HG03439 (cell line): ENCODE measurements around the gene NCKAP5.
"Not testable (repeated sequence)": the region's sequence is repeated elsewhere in the genome, so short reads cannot be mapped to it uniquely, and the experiment has no call there.

Experiments
- ATAC-seq: cut with Tn5 transposase; IDR thresholded peaks from one replicate; pipeline ENCODE4 v1.9.1; 2021; ENCODE audit warnings: mild to moderate bottlenecking, moderate library complexity; ENCODE audit not compliant: unreplicated experiment

Gene NCKAP5

DNA sequence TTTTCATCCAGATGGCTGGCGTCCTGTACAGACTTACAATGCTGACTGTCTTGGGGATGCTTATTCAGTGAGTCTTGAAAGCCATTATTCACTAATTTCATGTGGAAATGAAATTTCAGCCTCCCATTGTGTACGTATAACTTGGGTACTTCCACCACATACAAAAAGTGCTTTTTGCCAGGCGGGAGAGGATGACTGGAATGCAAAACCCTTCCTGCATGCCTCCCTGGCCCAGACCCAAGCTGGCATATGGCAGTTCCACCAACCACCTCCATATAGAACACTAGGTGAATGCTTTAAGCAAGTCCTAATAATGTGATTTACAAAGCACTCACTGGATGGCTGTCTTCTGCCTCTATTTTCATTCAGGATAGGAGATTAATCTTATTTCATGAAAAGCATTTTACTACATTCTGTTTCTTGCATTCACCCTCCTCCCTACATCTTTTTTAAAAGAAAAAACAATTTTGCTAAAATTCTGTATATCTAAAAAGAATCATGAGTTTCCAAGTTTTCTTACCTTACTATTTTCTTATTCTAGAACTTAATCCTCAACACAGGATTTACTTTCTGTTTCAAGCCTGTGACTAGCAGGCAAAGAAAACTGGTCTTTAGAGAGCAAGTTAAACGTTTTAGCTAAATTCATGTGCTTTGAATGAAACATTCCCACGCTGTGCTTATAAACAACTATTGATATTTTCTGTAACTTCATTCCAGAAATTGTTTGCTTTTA, 327.6 kb downstream of the NCKAP5 start:
- ATAC-seq: no peak

DNA sequence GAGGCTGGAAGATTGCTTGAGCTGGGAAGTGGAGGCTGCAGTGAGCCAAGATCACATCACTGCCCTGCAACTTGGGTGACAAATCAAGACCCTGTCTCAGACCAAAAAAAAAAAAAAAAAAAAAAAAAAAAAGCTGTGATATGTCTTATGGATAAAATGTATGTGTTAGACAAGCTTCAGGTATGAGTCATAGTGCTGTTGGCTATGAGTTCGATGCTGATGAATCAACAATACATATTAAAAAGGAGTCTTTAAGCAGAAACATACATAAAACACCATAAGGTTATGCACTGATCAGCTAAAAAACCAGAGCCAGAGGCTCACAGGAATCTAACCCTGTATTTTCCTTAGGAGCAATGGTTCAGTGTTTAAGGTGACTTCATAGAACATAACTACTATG, 332.3 kb downstream of the NCKAP5 start:
- no peak for ATAC-seq

DNA sequence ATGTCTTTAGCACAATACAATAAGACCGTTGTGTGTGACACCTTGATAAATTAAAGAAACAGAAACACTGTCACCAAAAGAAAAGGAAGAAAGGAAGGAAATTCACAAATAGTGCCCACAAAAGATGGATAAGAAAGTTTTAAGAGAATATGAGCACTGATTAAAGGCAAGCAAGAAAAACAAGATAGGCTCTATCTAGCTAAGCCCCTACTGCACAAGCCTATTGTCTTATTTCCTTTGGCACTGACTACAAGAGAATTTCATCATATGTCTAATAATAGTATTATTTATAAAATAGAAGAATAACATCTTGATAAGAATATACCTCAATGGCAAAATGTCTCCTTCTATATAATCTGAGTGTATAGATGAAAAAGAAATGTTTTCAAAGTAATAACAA, 335.7 kb downstream of the NCKAP5 start:
- no peak for ATAC-seq

DNA sequence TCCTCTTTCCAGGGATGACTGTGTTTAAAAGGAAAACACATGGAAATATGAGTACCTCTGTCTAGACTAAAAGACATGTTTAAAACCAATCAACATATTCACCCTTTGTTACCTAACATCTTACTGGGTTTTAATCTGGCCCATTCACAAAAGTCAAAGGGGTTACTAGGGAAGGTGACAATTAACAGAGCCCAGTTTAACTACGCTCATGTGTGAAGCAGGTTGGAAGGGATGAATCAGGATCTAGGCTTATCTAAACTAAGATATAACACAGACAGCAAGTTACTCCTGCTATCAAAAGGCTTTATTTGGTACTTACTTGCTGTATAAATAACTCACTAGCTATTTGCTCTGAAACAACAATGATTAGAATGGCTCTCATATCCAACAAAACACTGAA, 337.0 kb downstream of the NCKAP5 start:
- no peak for ATAC-seq

DNA sequence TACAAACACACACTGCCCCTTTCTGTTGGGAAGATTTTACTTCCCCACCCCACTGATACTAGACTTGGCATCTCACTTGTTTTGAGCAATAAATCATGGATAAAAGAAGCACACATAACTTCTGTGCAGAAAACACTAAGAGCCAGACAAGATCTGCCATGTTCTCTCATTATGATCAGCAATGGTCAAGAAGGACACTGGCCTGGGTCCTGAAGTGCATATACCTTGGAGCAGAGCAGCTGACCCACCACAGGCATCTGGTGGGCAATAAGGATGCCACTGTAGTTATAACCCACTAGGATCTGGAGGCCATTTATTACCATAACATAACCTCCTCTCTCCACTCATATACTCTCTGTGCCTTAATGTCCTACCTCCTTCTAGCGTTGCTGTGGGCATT, 338.3 kb downstream of the NCKAP5 start:
- no peak for ATAC-seq

DNA sequence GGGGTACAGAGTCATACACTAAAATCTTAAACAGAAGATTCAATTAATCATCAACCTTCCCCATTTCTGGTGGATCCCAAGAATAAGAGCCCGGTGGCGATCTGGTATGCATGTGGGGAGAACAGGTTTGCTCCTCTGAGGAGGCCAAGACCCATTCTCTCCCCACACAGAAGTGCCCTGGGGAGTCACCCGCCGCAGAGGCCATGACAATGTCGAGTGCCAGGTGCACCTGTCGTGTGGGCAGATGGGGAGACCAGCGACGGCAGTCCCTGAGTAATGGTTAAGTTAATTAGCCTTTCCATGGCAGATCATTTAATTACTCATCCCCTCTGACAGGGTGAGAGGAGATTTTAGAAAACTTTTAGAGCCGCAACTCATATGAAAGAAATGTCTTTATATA, 345.0 kb downstream of the NCKAP5 start:
- ATAC-seq: no peak

DNA sequence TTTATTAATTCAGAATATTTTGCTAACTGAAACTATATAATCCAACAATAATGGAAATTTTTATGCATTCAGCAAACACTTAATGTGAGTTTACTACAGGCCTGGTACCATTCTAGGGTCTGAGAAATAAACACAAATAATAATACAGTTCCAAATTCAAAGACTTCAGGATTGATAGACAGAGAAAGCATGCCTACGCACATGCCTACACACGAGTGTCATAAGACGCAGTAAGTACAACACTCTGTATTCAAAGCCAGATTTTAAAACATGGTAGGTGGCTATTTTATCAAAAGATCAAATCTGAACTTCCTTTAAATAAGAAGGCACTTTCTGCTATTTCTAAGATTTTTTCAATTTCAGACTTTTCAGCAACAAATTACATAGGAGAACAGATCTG, 346.9 kb downstream of the NCKAP5 start:
- no peak for ATAC-seq

DNA sequence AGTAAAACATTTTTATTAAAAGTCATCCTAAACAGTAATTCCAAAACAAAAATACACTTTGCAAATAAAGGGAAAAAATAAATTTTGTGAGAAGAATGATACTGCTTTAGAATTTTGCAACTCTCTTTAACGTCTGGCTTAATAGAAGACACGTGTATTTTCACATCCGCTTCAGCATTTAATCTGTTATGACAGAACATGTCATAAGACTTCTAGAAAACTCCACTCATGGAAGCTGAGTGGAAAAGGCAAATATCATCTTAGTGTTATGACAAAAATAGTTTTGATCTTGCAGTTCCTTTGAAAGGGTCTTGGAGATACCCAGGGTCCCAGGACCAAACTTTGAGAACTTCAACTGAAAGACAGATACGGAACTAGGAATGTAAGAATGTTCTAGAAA, 350.1 kb downstream of the NCKAP5 start:
- ATAC-seq: no peak

DNA sequence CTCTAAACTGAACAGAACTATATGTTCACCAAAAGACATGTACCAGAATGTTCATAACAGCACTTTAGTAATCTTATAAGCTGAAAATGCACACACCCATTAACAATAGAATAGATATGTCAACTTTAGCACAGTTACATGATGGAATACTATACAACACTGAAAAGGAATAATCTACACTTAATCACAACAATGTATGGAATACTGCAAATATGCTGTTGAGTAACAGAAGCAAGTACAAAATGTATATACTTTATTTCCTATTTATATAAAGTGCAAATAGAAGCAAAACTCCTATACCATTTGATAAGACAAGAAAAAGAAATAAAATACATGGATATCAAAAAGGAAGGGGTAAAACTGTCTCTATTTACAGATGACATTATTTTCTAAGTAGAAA, 352.8 kb downstream of the NCKAP5 start:
- ATAC-seq: no peak

DNA sequence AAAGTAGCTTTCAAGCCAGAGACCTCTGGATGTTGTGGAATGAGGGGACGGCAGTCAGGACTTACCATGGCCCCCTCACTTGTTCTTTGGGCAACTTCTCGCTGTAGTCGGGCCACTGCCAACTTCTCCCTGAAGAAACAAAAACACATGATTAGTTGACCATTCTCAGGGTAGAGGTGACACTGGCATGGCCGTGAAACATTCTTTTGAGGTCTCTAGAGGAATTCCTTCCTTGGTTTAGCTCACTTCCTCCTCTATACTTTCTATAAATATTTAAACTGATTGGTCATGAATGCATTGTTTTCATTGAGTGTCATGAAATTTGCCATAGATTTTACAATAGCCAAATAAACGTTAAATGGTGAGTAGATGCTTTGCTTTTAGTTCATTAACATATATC, 354.6 kb downstream of the NCKAP5 start:
- ATAC-seq: no peak

DNA sequence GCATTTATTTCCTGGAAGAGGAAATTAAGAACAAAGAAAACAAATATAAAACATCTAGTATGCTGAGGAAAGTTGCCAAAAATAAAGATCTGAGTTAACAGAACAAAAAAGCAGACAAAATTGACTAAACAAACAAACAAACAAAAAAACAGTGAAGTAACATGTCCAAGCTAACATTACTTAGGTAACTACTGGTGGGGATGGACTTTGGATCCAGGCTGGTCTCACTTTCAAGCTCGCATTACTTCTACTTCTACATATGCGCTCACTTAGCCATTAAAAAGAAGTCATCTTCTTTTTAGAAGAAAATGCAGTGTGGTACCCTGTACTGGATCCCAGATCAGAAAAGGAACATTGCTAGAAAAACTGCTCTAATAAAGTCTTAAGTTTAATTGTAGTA, 358.9 kb downstream of the NCKAP5 start:
- no peak for ATAC-seq

DNA sequence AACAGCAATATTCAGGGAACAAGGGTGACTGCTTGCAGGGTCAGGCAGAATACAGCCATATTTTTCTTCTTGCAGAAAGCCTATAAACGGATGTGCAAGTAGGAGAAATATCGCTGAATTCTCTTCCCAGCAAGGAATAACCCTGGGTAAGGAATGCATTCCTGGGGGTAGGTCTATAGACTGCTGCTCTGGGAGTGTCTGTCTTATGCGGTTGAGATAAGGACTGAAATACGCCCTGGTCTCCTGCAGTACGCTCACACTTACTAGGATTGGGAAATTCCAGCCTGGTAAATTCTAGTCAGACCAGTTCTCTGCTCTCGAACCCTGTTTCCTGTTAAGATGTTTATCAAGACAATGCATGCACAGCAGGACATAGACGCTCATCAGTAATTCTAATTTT, 361.6 kb downstream of the NCKAP5 start:
- not testable (repeated sequence) for ATAC-seq

DNA sequence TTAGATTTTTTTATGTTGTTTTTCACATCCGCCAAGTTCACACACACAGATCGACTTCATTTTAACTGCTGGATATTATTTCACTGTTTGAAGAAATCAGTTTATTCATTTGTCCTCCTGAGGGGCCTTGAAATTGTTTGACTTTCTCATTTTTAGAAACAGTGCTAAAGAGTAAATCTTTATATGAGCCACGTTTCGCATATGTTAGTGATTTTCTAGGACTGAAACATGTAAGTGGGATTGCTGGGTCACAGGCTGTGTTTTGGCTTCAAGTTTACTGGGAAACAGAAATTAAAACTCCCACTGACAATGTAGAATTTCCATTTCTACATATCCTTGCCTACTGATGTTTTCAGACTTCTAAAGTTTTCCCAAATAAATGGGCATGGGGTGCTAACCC, 363.8 kb downstream of the NCKAP5 start:
- ATAC-seq: no peak

DNA sequence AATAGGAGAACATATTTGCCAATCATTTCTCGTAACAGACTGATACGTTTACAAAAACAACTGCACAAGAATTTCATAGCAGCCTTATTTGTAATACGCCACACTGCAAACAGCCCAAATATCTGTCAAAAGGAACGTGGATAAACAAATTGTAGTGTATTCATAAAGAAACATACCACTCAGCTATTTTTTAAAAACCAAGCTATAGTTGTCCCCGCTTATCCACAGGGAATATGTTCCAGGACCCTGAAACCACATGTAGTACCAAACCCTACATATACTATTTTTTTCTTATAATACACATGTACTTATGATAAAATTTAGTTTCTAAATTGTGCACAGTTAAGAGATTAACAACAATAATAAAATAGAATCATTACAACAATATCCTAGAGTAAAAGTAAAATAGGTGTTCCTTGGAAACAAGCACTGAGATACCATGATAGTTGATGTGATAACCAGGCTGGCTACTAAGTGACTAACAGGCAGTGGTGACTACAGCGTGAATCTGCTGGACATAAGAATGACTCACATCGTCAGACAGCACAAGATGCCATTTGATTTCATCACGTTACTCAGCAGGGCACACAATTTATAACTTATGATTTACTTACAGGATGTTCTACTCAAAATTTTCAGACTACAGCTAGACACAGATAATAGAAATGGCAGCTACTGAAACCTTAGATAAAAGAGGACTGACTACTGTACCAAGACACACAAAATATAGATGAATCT, 367.4 kb downstream of the NCKAP5 start:
- ATAC-seq: no peak

DNA sequence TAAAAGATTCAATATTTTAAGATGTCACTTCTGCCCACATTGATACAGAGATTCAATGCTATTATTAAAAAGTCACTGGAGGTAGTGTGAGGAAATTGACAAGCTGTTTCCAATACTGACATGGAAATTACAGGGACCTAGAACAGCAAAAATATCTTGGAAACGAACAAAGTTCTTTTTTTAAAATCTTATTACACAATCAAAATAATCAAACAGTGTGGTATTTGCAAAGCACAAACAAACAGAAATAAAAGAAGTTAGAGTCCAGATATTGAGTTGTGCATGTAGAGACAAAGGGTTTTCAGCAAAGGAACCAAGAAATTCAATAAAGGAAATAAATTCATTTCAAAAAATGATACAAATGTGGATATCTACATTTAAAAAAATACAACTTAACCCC, 369.6 kb downstream of the NCKAP5 start:
- ATAC-seq: no peak

DNA sequence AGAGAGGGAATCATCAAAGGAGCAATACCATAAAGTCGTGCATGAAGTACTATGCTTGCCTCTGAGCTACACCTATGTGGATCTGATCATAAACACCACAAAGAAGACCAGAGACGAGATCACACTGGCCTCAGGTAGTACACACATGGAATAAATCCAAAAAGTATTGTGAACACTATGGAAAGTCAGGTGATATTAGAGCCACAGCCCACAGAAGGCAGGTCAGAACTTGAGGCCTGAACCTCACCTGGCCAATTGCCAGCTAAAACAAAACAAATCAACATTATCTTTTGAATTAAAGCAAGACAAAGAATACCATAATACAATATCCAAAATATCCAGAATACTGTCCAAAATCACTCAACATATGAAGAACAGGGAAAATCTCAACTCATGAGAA, 371.1 kb downstream of the NCKAP5 start:
- no peak for ATAC-seq

DNA sequence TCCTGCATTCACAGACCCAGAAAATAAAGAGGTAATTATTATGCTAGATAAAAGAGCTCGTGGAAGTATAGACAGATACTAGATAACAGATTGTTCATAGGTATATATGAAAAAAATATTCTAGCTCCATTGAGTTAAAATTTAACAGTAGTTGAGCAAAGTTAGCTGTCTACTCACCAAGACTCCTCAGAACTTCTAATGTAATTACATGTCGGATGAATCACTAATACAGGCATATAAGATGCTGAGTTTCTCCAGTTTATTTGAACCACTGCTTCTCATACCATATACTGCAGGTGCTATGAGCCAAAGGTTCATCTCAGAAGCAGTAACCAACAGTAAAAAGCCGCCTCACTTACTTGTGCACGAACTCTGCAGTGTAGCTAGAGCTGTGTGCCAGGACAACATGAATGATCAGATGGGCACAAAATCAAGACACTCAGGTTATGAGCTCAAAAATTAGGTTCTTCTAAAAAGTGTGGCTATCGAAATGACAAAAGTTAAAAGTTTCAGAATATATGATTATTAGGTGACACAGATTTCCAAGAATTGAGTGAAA, 373.4 kb downstream of the NCKAP5 start:
- no peak for ATAC-seq

DNA sequence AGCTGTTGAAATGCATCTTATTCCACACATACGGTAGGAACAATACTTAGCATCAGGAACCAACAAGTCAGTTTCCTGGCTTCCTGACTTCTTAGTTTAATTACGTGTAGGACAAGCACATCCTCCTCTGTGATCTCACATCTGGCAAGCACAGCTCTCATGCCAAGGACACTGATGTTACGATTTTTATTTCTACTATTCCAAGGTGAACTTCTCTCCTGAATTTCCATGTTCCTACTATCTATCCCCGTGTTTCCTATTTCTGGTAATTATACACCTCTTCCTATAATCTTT, 374.0 kb downstream of the NCKAP5 start:
- no peak for ATAC-seq

DNA sequence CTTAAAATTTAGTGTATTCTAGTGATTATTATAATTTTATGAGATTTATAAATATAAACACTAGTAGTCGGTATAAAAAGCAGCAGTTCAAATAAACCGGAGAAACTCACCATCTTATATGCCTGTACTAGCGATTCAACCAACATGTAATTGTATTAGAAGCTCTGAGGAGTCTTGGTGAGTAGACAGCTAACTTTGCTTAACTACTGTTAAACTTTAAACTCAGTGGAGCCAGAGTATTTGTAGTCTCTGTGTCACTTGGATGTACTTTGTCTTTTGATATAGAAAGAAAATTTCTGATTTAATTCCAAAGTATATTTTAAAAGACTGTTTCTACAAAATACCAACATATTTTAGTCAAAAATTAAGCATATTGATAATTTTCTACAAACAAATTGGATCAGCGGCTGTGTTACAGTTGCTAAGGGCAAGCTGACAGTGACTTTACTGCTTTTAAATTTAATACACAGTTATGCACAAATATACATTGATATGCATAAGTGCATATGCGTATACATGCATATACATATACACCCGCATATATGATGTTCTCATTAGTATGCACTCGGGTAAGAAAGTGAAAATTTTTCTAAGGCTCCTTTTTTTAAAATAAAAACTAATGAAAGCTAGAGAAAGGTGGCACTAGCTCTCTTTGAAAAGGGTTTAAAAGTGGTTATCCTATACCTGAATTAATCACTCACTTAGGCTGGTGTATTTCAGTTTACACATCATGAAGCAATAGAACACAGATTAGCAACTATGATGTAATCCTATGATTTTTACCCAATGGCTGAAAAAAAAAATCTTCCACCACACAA, 374.5 kb downstream of the NCKAP5 start:
- no peak for ATAC-seq

DNA sequence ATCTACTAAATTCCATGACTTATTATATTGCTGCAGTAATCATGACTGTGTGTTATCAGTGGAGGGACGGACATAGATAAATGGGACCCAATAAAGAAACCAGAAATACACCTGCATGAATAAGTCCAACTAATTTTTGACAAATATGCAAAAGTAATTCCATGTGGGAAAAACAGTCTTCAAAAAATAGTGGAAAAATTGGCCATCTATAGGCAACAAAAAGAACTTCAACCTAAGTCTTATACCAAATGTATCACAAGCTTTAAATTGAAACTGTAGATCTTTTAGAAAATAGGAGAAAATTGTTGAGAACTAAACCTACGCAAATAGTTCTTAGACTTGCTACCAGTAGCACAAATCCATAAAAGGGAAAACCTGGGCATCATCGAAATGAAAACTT, 376.2 kb downstream of the NCKAP5 start:
- no peak for ATAC-seq

DNA sequence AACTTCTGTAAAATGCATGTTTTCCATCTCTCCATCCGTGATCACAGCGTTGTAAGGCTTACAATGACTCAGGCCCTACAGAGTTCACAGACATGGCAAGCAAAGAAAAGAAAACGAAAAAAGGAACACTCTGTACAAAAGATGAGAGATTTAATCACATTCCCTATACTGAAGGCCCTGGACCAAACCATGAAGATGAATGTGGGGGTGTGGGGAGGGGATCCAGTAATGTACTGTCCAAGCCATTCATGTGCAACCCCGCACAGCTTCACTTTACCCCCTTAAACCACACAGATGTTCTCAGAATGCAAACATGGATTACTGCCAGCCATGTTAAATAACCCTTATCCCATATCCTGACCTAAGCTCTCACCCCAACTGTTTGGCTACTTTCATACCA, 391.1 kb downstream of the NCKAP5 start:
- ATAC-seq: no peak

DNA sequence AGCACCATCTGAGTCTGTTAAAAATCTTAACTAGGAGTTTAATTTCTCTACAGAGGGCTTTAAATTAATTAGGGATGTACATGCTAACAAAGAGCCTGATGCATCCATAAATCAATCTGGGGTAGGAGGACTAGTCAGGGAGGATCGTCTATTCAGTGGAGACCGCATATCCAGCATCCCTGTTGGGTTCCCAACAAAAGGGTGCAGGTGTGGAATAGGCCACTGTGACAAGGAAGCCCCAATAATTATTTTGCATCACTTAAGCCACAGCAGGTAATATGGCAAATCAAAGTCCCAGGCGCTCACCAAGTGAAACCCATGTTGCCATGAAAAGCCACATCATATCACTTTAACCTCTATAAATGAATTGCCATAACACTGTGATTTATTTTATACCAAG, 392.3 kb downstream of the NCKAP5 start:
- ATAC-seq: no peak
